HepG2 (cell line): ENCODE results near the gene GCNT2. TPM values are rescaled to one million over a fixed set of nuclear protein-coding genes. Genes with fewer than 3 reads are reported as not detected.

Experiments used
- ADNP ChIP-seq: sonication (generic); formaldehyde crosslinking; IDR thresholded peaks from 2 replicates; pipeline ENCODE4 v1.4.0; 2020; ENCODE audit warnings: missing genetic modification reagents
- CEBPZ ChIP-seq: IDR thresholded peaks from 2 replicates; pipeline ENCODE4 v1.6.1; 2012; ENCODE audit warnings: low read length, improper control_type of control experiment
- FOXA3 ChIP-seq: IDR thresholded peaks from 2 replicates; pipeline ENCODE4 v1.6.1; 2016; ENCODE audit warnings: missing genetic modification reagents, missing compliant biosample characterization
- GATAD2A ChIP-seq: IDR thresholded peaks from 2 replicates; pipeline ENCODE4 v1.6.1; 2016
- GTF3A ChIP-seq: sonication (generic); formaldehyde crosslinking; conservative IDR thresholded peaks from 2 replicates; pipeline ENCODE4 v1.4.0; 2020; ENCODE audit warnings: mild to moderate bottlenecking, missing genetic modification reagents
- KDM1A ChIP-seq: IDR thresholded peaks from 2 replicates; pipeline ENCODE4 v1.6.1; 2016; ENCODE audit warnings: missing compliant biosample characterization
- RXRB ChIP-seq: IDR thresholded peaks from 2 replicates; pipeline ENCODE4 v1.6.1; 2016; ENCODE audit warnings: borderline replicate concordance, missing genetic modification reagents, missing compliant biosample characterization
- UBTF ChIP-seq: sonication (generic); formaldehyde crosslinking; IDR thresholded peaks from 2 replicates; pipeline ENCODE4 v1.4.0; 2020; ENCODE audit warnings: mild to moderate bottlenecking, missing genetic modification reagents
- ZKSCAN8 ChIP-seq: IDR thresholded peaks from 2 replicates; pipeline ENCODE4 v1.6.1; 2016; ENCODE audit warnings: borderline replicate concordance, missing genetic modification reagents, missing compliant biosample characterization
- ZMYM2 ChIP-seq: sonication (generic); formaldehyde crosslinking; IDR thresholded peaks from 2 replicates; pipeline ENCODE4 v1.8.0; 2022; ENCODE audit warnings: mild to moderate bottlenecking, missing genetic modification reagents
- ZNF570 ChIP-seq: sonication (generic); formaldehyde crosslinking; IDR thresholded peaks from 2 replicates; pipeline ENCODE4 v1.4.0; 2020; ENCODE audit warnings: mild to moderate bottlenecking, missing genetic modification reagents, borderline replicate concordance
- polyA plus RNA-seq, 8 experiments: library from polyadenylated mRNA; depleted of rRNA in 3 of 8; stranded (reverse) in 7 of 8; unstranded in 1 of 8; fragments of >200 nt; fragmentation: Illumina TruSeq in 4 of 8; extraction: Trizol in 4 of 8; gene quantifications; 2 replicates each; pipeline versions ENCODE4 v1.2.1 to v1.2.3, GENCODE V29; 2011 to 2016; ENCODE audit warnings: low read depth in 4 of 8, missing spikeins in 1 of 8, mixed read lengths in 1 of 8; ENCODE audit not compliant: insufficient read depth in 1 of 8
- total RNA-seq, 5 experiments: library from RNA; depleted of rRNA; stranded (reverse); fragments of >200 nt; fragmentation: Illumina TruSeq; extraction: Trizol; gene quantifications; 2 replicates each; pipeline ENCODE4 v1.2.3, GENCODE V29; 2016; ENCODE audit warnings: low read depth in 1 of 5
- TF ChIP-seq, protein P1 (sequence below), 2 experiments: sonication (generic) in 1 of 2; formaldehyde crosslinking in 1 of 2; IDR thresholded peaks; 2 replicates each; pipeline versions ENCODE4 v1.4.0 to v1.6.1; 2016 to 2020; ENCODE audit warnings: borderline replicate concordance in 1 of 2, low read depth in 1 of 2, mild to moderate bottlenecking in 1 of 2, missing genetic modification reagents in 1 of 2
- TF ChIP-seq, protein P2 (sequence below), 2 experiments: fragments of 450-650 bp in 1 of 2; sonication (generic) in 1 of 2; formaldehyde crosslinking; IDR thresholded peaks; 2 replicates each; pipeline versions ENCODE4 v1.5.0 to v1.8.0; 2020 to 2022; ENCODE audit warnings: mild to moderate bottlenecking in 1 of 2, missing genetic modification reagents in 1 of 2

The GCNT2 gene
- total and polyA plus RNA-seq, 2 of the 13 experiments (the other 11 are each of a cell fraction or from before 2014, with no cell fraction given), result 11.8 to 31.9 TPM

GRCh38 chr6:10522929-10523573, 1.9 kb downstream of the GCNT2 start (continued):
- no peak; the same call in 1 of the 2 replicates for TF ChIP-seq RXRB (CRISPR knock-in tag)
- TF ChIP-seq ZNF570, result no peak
- TF ChIP-seq GATAD2A, result peak; percentile 42; the same call in 1 of the 2 replicates
- TF ChIP-seq ZKSCAN8 (CRISPR knock-in tag), result peak; percentile 35; the same call in 1 of the 2 replicates
- peak; percentile 90 for TF ChIP-seq ZMYM2
- TF ChIP-seq, protein P1, sequence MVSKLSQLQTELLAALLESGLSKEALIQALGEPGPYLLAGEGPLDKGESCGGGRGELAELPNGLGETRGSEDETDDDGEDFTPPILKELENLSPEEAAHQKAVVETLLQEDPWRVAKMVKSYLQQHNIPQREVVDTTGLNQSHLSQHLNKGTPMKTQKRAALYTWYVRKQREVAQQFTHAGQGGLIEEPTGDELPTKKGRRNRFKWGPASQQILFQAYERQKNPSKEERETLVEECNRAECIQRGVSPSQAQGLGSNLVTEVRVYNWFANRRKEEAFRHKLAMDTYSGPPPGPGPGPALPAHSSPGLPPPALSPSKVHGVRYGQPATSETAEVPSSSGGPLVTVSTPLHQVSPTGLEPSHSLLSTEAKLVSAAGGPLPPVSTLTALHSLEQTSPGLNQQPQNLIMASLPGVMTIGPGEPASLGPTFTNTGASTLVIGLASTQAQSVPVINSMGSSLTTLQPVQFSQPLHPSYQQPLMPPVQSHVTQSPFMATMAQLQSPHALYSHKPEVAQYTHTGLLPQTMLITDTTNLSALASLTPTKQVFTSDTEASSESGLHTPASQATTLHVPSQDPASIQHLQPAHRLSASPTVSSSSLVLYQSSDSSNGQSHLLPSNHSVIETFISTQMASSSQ (IDR thresholded peaks at IDR 0.05; ENCODE audit: low read depth), result 0 out of 2 replicates have a peak, but pooled peaks have one; percentile 25
- TF ChIP-seq, protein P1 (CRISPR knock-in tag; IDR thresholded peaks at IDR 0.05; ENCODE audit: borderline replicate concordance), result no peak
- TF ChIP-seq ADNP (CRISPR knock-in tag), result peak; percentile 88
- no peak for TF ChIP-seq CEBPZ
- peak; percentile 48; the same call in 1 of the 2 replicates for TF ChIP-seq UBTF (CRISPR knock-in tag)
- peak; percentile 21; the same call in 1 of the 2 replicates for TF ChIP-seq FOXA3 (CRISPR knock-in tag)
- TF ChIP-seq, protein P2, sequence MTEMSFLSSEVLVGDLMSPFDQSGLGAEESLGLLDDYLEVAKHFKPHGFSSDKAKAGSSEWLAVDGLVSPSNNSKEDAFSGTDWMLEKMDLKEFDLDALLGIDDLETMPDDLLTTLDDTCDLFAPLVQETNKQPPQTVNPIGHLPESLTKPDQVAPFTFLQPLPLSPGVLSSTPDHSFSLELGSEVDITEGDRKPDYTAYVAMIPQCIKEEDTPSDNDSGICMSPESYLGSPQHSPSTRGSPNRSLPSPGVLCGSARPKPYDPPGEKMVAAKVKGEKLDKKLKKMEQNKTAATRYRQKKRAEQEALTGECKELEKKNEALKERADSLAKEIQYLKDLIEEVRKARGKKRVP (CRISPR knock-in tag; IDR thresholded peaks at IDR 0.05), result peak in 1 of 2 experiments; percentile 48; a peak in 1 of 4 replicates
- TF ChIP-seq KDM1A, result peak; percentile 64; the same call in 1 of the 2 replicates
- no peak for TF ChIP-seq GTF3A (CRISPR knock-in tag)
